Measurements from ENCODE around the gene SF1. TPM values are rescaled to one million over a fixed set of nuclear protein-coding genes. Genes with fewer than 3 reads are reported as not detected.
A peak's percentile ranks its signal among the peaks of the same experiment; 100 is the strongest.

SF1 gene
- total and polyA plus RNA-seq, 12 donors = 76.2 to 395 (median 213) TPM

DNA sequence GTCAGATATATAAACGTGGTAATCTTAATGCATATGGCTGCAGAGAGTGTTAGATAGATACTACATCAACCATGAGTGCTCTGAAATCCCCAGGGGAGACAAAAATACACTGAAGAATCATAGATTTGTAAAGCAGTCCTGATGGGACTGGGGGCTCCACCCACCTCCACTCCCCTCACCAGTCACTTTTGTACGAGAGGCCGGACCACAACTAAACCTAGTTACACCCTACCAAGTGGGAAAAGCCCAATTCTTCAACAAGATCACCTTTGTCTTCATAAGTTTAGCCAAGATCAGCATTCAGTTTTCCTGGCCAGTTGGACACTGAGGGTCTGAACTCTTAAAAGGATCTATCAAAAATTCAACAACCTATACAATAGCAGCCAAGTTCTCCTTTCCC lies 1.5 kb downstream of the SF1 start:
- Histone ChIP-seq H3K27me3 (no peaks in the 10 kb centered on the region), H3K36me3 (replicated peaks in 1 of 2) (peaks cover 0 to 52% of the 10 kb centered on the region in 2 donors), H3K4me3 (peak overlapping the region in 2 of 4 donors; percentile 86 to 97), H3K27ac (peak overlapping the region in 4 of 5 donors; percentile 77 to 100 (median 99)), H3K4me1 (replicated peaks in 1 of 2) (peaks cover 21 to 61% of the 10 kb centered on the region in 2 donors), H3K9me3 (replicated peaks in 1 of 3) (no peaks in the 10 kb centered on the region)
- WGBS, 4 donors = 6 to 13% (median 11%) methylated on average over 3 of the region's 3 CpGs
- peak in 1 of 7 donors; percentile 14 for DNase-seq
- intact Hi-C loops (cut with DNase I) = no loop called here
- no peak for TF ChIP-seq POLR2A (IDR thresholded peaks at IDR 0.05)
- TF ChIP-seq, protein P1, sequence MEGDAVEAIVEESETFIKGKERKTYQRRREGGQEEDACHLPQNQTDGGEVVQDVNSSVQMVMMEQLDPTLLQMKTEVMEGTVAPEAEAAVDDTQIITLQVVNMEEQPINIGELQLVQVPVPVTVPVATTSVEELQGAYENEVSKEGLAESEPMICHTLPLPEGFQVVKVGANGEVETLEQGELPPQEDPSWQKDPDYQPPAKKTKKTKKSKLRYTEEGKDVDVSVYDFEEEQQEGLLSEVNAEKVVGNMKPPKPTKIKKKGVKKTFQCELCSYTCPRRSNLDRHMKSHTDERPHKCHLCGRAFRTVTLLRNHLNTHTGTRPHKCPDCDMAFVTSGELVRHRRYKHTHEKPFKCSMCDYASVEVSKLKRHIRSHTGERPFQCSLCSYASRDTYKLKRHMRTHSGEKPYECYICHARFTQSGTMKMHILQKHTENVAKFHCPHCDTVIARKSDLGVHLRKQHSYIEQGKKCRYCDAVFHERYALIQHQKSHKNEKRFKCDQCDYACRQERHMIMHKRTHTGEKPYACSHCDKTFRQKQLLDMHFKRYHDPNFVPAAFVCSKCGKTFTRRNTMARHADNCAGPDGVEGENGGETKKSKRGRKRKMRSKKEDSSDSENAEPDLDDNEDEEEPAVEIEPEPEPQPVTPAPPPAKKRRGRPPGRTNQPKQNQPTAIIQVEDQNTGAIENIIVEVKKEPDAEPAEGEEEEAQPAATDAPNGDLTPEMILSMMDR (IDR thresholded peaks at IDR 0.05) = no peak

DNA sequence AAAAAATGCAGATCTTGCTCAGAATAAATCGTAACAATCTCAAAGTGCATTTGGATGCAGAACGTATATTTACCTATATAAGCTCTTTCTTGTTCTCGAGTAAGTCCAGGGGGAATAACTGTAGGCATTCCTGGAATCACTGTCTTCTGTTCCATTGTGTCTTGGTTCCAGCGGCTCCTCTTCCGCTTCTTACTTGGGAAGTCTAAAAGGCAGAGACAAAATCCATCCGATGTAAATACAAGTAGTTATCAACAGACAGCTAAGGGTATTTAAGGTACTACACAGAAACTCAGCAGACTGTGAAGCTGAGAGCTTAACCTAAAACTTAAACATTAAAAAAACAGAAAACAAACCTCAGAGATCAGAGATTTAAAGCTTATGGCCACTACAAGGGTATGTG lies 1.9 kb downstream of the SF1 start:
- no peak for DNase-seq
- intact Hi-C loops (cut with DNase I) = no loop called here
- Histone ChIP-seq H3K27me3 (no peaks in the 10 kb centered on the region), H3K27ac (peak overlapping the region in 1 of 5 donors; percentile 99), H3K4me3 (no peak overlapping the region), H3K36me3 (replicated peaks in 1 of 2) (peaks cover 0 to 57% of the 10 kb centered on the region in 2 donors), H3K9me3 (replicated peaks in 1 of 3) (peaks cover 0 to 3% (median 0%) of the 10 kb centered on the region in 3 donors), H3K4me1 (replicated peaks in 1 of 2) (peaks cover 21 to 65% of the 10 kb centered on the region in 2 donors)
- TF ChIP-seq, protein P1 (IDR thresholded peaks at IDR 0.05) = no peak
- TF ChIP-seq POLR2A (IDR thresholded peaks at IDR 0.05) = no peak
- WGBS, 4 donors = 46 to 54% (median 48%) methylated on average over 6 of the region's 6 CpGs

DNA sequence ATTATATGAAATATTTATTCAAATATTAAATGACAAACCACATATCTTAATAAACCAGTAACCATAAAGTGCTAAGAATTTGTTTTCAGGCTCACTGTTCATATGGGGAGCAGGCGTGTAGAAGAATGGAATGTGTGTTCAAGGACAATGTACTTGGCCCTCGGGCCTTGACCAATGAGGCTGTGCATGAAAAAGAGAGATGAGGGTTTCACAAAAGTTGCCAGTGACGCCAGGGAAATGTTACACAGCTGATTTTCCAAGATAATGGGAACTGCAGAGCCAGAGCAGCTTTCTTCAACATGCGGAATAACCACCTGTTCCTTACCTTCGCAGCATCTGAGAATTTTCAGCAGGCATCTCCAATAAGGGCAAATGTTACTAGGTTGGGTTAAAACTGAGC lies 4.2 kb downstream of the SF1 start:
- H3K4me3 ChIP-seq = no peak overlapping the region
- TF ChIP-seq, protein P1 (IDR thresholded peaks at IDR 0.05) = no peak
- TF ChIP-seq POLR2A (IDR thresholded peaks at IDR 0.05) = peak in 1 of 2 donors; percentile 18
- H3K27me3 ChIP-seq = no peaks in the 10 kb centered on the region
- DNase-seq = peak in 6 of 7 donors; percentile 65 to 86 (median 72)
- H3K4me1 ChIP-seq (replicated peaks in 1 of 2) = peaks cover 21 to 62% of the 10 kb centered on the region in 2 donors
- WGBS, 4 donors = 32 to 48% (median 41%) methylated on average over 5 of the region's 5 CpGs
- peaks cover 0 to 4% (median 0%) of the 10 kb centered on the region in 3 donors for H3K9me3 ChIP-seq (replicated peaks in 1 of 3)
- peaks cover 0 to 79% of the 10 kb centered on the region in 2 donors for H3K36me3 ChIP-seq (replicated peaks in 1 of 2)
- intact Hi-C loops (cut with DNase I) = no loop called here
- peak overlapping the region in 4 of 5 donors; percentile 31 to 76 (median 54) for H3K27ac ChIP-seq

DNA sequence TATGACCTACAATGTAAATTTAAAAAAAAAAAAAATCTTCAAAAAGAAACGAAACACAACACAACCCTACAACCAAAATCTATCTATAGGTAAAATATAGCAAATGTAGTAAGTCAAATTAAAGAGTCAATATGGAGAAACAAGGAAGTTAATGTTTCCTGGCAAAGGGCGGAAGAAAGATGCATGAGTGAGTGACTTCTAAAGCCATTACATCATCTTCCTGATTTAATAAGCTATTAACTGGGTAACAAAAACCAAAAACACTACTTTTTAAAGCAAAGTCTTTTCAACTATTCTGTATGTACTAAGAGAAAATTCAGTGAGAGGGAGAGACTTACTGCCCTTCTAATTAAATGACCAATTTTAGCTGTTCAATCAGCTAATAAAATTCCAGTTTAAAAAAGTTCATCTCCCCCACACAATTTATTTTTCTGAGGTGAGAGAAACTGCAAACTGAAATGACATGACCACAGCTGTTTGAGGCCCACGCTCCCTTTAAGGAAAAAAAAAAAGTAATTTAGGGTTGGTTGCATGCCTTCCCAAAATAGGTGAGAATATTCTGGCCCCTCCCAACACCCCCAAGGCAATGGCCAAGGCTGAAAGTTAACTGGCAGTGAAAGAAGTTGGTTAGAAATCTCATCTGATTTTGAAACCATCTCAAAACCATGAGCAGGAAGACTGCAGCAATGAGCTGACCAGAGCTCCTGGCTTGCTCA lies 5.9 kb downstream of the SF1 start:
- WGBS, 4 donors = 53 to 64% (median 61%) methylated on average over 3 of the region's 3 CpGs
- TF ChIP-seq POLR2A (IDR thresholded peaks at IDR 0.05) = no peak
- TF ChIP-seq, protein P1 (IDR thresholded peaks at IDR 0.05) = no peak
- Histone ChIP-seq H3K27ac (peak overlapping the region in 1 of 5 donors; percentile 6), H3K36me3 (replicated peaks in 1 of 2) (peaks cover 0 to 96% of the 10 kb centered on the region in 2 donors), H3K27me3 (no peaks in the 10 kb centered on the region), H3K4me1 (replicated peaks in 1 of 2) (peaks cover 21 to 68% of the 10 kb centered on the region in 2 donors), H3K9me3 (replicated peaks in 1 of 3) (peaks cover 0 to 4% (median 0%) of the 10 kb centered on the region in 3 donors), H3K4me3 (no peak overlapping the region)
- DNase-seq = no peak
- intact Hi-C loops (cut with DNase I) = no loop called here

All from adrenal gland (tissue), 12 donors.